ENCODE results near the gene KIF18A.
A peak's percentile ranks its signal among the peaks of the same experiment; 100 is the strongest.
"Not testable (repeated sequence)": the region's sequence is repeated elsewhere in the genome, so short reads cannot be mapped to it uniquely, and the experiment has no call there.

Gene KIF18A

DNA sequence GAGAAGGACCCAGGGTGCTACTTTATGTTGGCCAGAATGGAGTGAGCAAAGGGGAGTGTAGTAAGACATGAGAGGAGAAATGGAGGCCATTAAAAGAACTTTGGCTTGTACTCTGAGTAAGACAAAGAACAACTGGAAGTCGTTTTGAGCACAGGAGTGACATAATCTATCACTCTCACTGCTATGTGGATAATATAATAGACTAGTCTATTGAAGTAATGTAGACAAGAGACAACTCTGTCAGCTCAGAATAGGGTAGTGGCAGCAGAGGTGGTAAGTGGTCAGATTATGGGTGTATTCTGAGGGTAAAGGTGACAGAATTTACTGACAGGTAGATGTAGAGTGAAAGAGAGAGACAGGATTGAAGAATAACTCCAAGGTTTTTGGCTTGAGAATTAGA, 8.2 kb downstream of the KIF18A start:
- no peak for DNase-seq (ENCODE audit: low spot score)
- peaks cover 28% of the 10 kb centered on the region for H3K4me1 Mint-ChIP-seq (ENCODE audit: low read depth)
- peak overlapping the region; percentile 55 for H3K27ac Mint-ChIP-seq
- H3K36me3 Mint-ChIP-seq (ENCODE audit: low read depth): peaks cover 30% of the 10 kb centered on the region
- H3K4me3 Mint-ChIP-seq: no peak overlapping the region
- H3K9me3 Mint-ChIP-seq: no peaks in the 10 kb centered on the region
- no peaks in the 10 kb centered on the region for H3K27me3 Mint-ChIP-seq (ENCODE audit: low read depth)

GRCh38 chr11:28098257-28098656, 9.7 kb downstream of the KIF18A start:
- Mint-ChIP-seq H3K4me1 (ENCODE audit: low read depth) (peaks cover 23% of the 10 kb centered on the region), H3K9me3 (no peaks in the 10 kb centered on the region), H3K27ac (no peak overlapping the region), H3K27me3 (ENCODE audit: low read depth) (no peaks in the 10 kb centered on the region), H3K36me3 (ENCODE audit: low read depth) (peaks cover 37% of the 10 kb centered on the region), H3K4me3 (no peak overlapping the region)
- no peak for DNase-seq (ENCODE audit: low spot score)

DNA sequence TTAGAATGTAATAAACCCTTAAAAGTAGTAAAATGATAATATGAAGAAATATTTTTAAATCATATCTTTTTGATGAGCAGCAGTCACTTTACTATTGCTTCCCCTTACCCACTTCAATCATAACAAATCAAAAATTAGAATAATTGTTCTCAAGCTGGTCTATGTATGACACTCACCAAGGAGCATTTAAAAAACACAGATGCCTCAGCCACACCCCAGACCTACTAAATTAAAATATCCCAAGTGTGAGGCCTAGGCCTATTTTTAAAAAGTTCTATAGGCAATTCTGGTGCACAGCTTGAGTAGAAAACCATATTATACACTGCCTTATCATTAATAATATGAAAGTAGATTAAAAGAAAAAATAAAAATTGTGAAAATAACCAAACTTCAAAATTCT, 15.2 kb downstream of the KIF18A start:
- Mint-ChIP-seq H3K27ac (no peak overlapping the region), H3K4me1 (ENCODE audit: low read depth) (peaks cover 6% of the 10 kb centered on the region), H3K9me3 (no peaks in the 10 kb centered on the region), H3K4me3 (no peak overlapping the region), H3K27me3 (ENCODE audit: low read depth) (no peaks in the 10 kb centered on the region), H3K36me3 (ENCODE audit: low read depth) (peaks cover 38% of the 10 kb centered on the region)
- DNase-seq (ENCODE audit: low spot score): no peak

DNA sequence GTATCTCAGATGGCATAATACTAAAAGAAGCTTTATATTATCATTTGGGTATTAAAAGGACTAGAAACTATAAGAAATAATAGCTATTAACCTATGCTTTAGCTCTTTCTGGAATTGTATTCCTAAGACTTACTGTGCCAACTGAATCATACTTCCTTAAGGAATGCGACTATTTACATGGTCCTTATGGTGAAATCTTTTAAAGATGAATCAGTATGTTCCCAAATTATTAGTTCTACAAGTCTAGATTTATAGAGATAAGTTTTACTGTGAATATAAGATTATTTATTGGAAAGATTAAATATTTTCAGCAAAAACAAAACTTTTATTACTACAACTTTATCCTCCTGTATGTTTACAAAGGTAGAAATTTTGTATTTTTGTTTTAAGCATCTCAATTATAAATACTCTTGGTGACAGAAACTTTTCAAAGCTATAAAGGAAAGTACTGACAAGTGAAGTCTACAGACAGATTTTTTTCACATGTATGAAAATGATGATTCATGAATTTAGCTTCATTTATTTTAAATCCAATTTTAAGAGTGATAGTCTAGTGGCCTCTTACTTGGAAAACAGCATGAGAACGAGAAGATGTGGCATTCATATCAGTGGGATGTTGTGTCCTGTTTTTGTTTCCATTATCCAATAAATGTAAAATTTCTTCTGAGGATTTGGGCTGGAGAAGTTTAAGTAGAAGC, 17.8 kb downstream of the KIF18A start:
- Mint-ChIP-seq H3K9me3 (no peaks in the 10 kb centered on the region), H3K27ac (no peak overlapping the region), H3K4me1 (ENCODE audit: low read depth) (peaks cover 4% of the 10 kb centered on the region), H3K27me3 (ENCODE audit: low read depth) (no peaks in the 10 kb centered on the region), H3K4me3 (no peak overlapping the region), H3K36me3 (ENCODE audit: low read depth) (peaks cover 34% of the 10 kb centered on the region)
- DNase-seq (ENCODE audit: low spot score): no peak

DNA sequence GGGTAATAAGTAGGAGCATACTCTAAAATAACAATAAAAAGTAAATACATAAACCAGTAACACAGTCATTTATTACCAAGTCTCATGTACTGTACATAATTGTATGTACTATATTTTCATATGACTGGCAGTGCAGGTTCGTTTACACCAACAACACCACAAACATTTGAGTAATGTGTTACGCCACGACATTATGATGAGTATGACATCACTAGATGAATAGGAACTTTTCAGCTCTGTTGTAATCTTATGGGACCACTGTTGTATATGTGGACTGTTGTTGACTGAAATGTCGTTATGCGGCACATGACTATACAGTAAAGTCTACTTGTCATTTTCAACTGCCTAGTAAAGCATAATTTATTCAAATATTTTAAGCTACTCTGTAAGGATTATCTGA, 18.6 kb downstream of the KIF18A start:
- Mint-ChIP-seq H3K27ac (no peak overlapping the region), H3K36me3 (ENCODE audit: low read depth) (peaks cover 31% of the 10 kb centered on the region), H3K4me3 (no peak overlapping the region), H3K27me3 (ENCODE audit: low read depth) (no peaks in the 10 kb centered on the region), H3K9me3 (no peaks in the 10 kb centered on the region), H3K4me1 (ENCODE audit: low read depth) (peaks cover 3% of the 10 kb centered on the region)
- no peak for DNase-seq (ENCODE audit: low spot score)

- H3K36me3 Mint-ChIP-seq (ENCODE audit: low read depth): peaks cover 31% of the 10 kb centered on the region
- H3K4me3 Mint-ChIP-seq; H3K27me3 Mint-ChIP-seq (ENCODE audit: low read depth); H3K27ac Mint-ChIP-seq; DNase-seq (ENCODE audit: low spot score); H3K4me1 Mint-ChIP-seq (ENCODE audit: low read depth); H3K9me3 Mint-ChIP-seq: not testable (repeated sequence)
Observed at GRCh38 chr11:28087693-28088092, 20.3 kb downstream of the KIF18A start.

- H3K4me1 Mint-ChIP-seq (ENCODE audit: low read depth); H3K4me3 Mint-ChIP-seq; H3K9me3 Mint-ChIP-seq; H3K27ac Mint-ChIP-seq; H3K27me3 Mint-ChIP-seq (ENCODE audit: low read depth); DNase-seq (ENCODE audit: low spot score): not testable (repeated sequence)
- peaks cover 32% of the 10 kb centered on the region for H3K36me3 Mint-ChIP-seq (ENCODE audit: low read depth)
Observed at GRCh38 chr11:28087192-28087591, 20.8 kb downstream of the KIF18A start.

- DNase-seq (ENCODE audit: low spot score): no peak
- Mint-ChIP-seq H3K9me3 (no peaks in the 10 kb centered on the region), H3K36me3 (ENCODE audit: low read depth) (peaks cover 36% of the 10 kb centered on the region), H3K4me1 (ENCODE audit: low read depth) (no peaks in the 10 kb centered on the region), H3K27me3 (ENCODE audit: low read depth) (no peaks in the 10 kb centered on the region), H3K27ac (no peak overlapping the region), H3K4me3 (no peak overlapping the region)
Observed at GRCh38 chr11:28086569-28086968, 21.4 kb downstream of the KIF18A start.

DNA sequence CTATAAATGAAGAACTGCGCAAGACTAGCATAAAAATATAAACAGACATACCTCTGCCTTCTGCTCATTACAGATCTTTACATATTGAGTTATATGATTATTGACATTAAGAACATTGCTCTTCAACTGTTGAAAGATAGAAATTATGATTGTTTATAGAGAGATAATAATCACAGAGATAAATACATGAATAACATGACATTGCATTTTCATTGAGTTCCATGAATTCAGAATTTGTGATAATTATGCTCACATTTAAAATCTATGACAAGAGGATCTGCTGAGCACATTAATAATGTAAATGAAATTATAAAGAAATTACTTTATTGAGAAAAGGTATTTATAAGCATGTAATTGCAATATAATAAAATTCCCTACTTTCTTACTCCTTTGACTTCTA, 24.8 kb downstream of the KIF18A start:
- Mint-ChIP-seq H3K36me3 (ENCODE audit: low read depth) (peaks cover 30% of the 10 kb centered on the region), H3K27me3 (ENCODE audit: low read depth) (no peaks in the 10 kb centered on the region), H3K9me3 (no peaks in the 10 kb centered on the region), H3K27ac (no peak overlapping the region), H3K4me1 (ENCODE audit: low read depth) (no peaks in the 10 kb centered on the region), H3K4me3 (no peak overlapping the region)
- DNase-seq (ENCODE audit: low spot score): no peak

DNA sequence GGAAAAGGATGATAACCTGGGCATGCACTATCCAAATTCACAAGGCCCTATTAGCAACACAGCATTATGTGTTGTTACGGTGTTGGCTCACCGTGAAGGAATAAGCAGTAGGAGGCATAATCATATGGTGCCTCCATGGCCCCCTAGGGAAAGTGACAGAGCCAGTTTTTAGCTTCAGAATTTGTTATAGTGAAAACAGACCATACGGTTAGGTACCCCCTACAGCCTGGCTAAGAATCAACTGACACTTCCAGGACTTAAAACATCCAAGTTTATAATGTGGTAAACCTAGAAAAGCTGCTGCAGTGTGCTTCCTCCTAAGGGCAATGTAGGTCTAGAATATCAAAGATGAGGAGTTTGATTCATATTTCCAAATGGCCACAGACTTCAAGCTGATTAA, 30.4 kb downstream of the KIF18A start:
- H3K4me3 Mint-ChIP-seq: no peak overlapping the region
- no peak overlapping the region for H3K27ac Mint-ChIP-seq
- no peaks in the 10 kb centered on the region for H3K27me3 Mint-ChIP-seq (ENCODE audit: low read depth)
- DNase-seq (ENCODE audit: low spot score): no peak
- H3K9me3 Mint-ChIP-seq: no peaks in the 10 kb centered on the region
- no peaks in the 10 kb centered on the region for H3K4me1 Mint-ChIP-seq (ENCODE audit: low read depth)
- H3K36me3 Mint-ChIP-seq (ENCODE audit: low read depth): peaks cover 21% of the 10 kb centered on the region

DNA sequence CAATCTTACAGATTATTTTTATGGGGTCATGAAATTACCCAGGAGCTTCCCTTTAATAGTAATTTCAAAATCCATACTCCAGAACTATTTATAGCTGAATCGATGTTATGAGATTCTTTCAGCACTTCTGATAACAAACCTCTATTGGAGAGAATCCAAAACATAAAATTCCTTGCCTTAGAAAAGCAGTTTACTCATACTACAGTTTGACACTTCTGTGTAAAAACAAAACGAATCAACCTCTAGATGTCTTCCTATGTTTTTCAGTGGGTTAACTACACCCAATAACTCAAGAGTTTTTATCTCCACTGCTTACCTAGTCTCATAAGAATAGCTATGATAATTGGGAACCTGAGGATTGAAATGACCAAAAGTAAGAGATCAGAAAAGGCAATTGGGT, 35.6 kb downstream of the KIF18A start:
- Mint-ChIP-seq H3K4me1 (ENCODE audit: low read depth) (peaks cover 2% of the 10 kb centered on the region), H3K27ac (no peak overlapping the region), H3K36me3 (ENCODE audit: low read depth) (peaks cover 34% of the 10 kb centered on the region), H3K4me3 (no peak overlapping the region), H3K27me3 (ENCODE audit: low read depth) (no peaks in the 10 kb centered on the region), H3K9me3 (no peaks in the 10 kb centered on the region)
- no peak for DNase-seq (ENCODE audit: low spot score)

DNA sequence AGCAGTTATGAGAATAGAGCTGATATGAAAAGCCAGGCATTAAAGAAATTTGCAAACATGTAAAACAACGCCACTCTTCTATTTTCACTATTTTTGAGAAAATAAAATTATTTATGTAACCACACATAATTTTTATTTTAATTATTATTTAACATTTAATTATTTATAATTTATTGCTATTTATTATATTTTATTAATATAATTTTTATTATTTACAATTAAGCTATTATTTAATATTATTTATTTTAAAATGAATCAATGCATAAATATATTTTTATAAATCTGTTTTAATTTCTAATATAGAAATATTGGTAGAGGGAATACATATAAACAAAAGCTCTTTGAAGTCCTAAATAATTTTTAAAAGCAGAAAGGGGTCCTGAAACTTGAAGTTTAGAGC, 36.7 kb downstream of the KIF18A start:
- H3K27me3 Mint-ChIP-seq (ENCODE audit: low read depth): no peaks in the 10 kb centered on the region

GRCh38 chr11:28058333-28058732, 49.6 kb downstream of the KIF18A start:
- Mint-ChIP-seq H3K27me3 (ENCODE audit: low read depth) (no peaks in the 10 kb centered on the region), H3K4me1 (ENCODE audit: low read depth) (no peaks in the 10 kb centered on the region), H3K9me3 (no peaks in the 10 kb centered on the region), H3K36me3 (ENCODE audit: low read depth) (peaks cover 39% of the 10 kb centered on the region), H3K4me3 (no peak overlapping the region), H3K27ac (no peak overlapping the region)
- DNase-seq (ENCODE audit: low spot score): no peak

More for the DNA sequence above, 36.7 kb downstream of the KIF18A start:
- peaks cover 37% of the 10 kb centered on the region for H3K36me3 Mint-ChIP-seq (ENCODE audit: low read depth)
- no peak for DNase-seq (ENCODE audit: low spot score)
- H3K4me3 Mint-ChIP-seq: no peak overlapping the region
- peaks cover 2% of the 10 kb centered on the region for H3K4me1 Mint-ChIP-seq (ENCODE audit: low read depth)
- no peak overlapping the region for H3K27ac Mint-ChIP-seq
- no peaks in the 10 kb centered on the region for H3K9me3 Mint-ChIP-seq

- H3K9me3 Mint-ChIP-seq: no peaks in the 10 kb centered on the region
- no peaks in the 10 kb centered on the region for H3K27me3 Mint-ChIP-seq (ENCODE audit: low read depth)
- H3K4me1 Mint-ChIP-seq (ENCODE audit: low read depth): peaks cover 11% of the 10 kb centered on the region
- H3K36me3 Mint-ChIP-seq (ENCODE audit: low read depth): peaks cover 37% of the 10 kb centered on the region
- no peak for DNase-seq (ENCODE audit: low spot score)
- no peak overlapping the region for H3K4me3 Mint-ChIP-seq
- H3K27ac Mint-ChIP-seq: no peak overlapping the region
Observed at GRCh38 chr11:28054821-28055220, 53.1 kb downstream of the KIF18A start.

Data from T-helper 2 cell treated with Interferon-gamma antibody and Interleukin-4, amounts not matched to agents 5 μg/mL and 100 μg/mL, for 36 hours (primary cell).